BLaER1 (cell line): Measurements from ENCODE around the gene MN1.

Source experiments
- H3K27ac ChIP-seq: shearing (Covaris generic); formaldehyde crosslinking; 2 replicates; pipeline ENCODE4 v1.8.1; 2022
- H3K27me3 ChIP-seq: shearing (Covaris generic); formaldehyde crosslinking; 2 replicates; pipeline ENCODE4 v1.8.1; 2022
- H3K36me3 ChIP-seq: shearing (Covaris generic); formaldehyde crosslinking; 2 replicates; pipeline ENCODE4 v1.8.1; 2022
- H3K4me1 ChIP-seq: shearing (Covaris generic); formaldehyde crosslinking; 2 replicates; pipeline ENCODE4 v1.8.1; 2022
- H3K4me2 ChIP-seq: shearing (Covaris generic); formaldehyde crosslinking; 2 replicates; pipeline ENCODE4 v1.8.1; 2022
- H3K4me3 ChIP-seq: shearing (Covaris generic); formaldehyde crosslinking; 2 replicates; pipeline ENCODE4 v1.8.1; 2022
- H3K9ac ChIP-seq: shearing (Covaris generic); formaldehyde crosslinking; 2 replicates; pipeline ENCODE4 v1.8.1; 2022
- H3K9me3 ChIP-seq: shearing (Covaris generic); formaldehyde crosslinking; 2 replicates; pipeline ENCODE4 v1.8.1; 2022
- H4K20me1 ChIP-seq: shearing (Covaris generic); formaldehyde crosslinking; 2 replicates; pipeline ENCODE4 v1.8.1; 2022
- Cebpa-rat ChIP-seq: shearing (Covaris generic); IDR thresholded peaks from 2 replicates; pipeline ENCODE4 v1.8.1; 2022

MN1 gene

GRCh38 chr22:27714068-27714467 is 87.5 kb downstream of the MN1 start:
- TF ChIP-seq Cebpa-rat, result no peak
- no peaks in the 10 kb centered on the region for H3K27me3 ChIP-seq
- no peaks in the 10 kb centered on the region for H3K36me3 ChIP-seq
- H3K4me2 ChIP-seq, result peak overlapping the region; percentile 8; the same call in 1 of the 2 replicates
- no peak overlapping the region for H3K27ac ChIP-seq
- H3K4me3 ChIP-seq, result no peak overlapping the region
- no peaks in the 10 kb centered on the region for H4K20me1 ChIP-seq
- no peak overlapping the region for H3K9ac ChIP-seq
- H3K9me3 ChIP-seq, result no peaks in the 10 kb centered on the region
- H3K4me1 ChIP-seq, result peaks cover 66% of the 10 kb centered on the region

- TF ChIP-seq Cebpa-rat, result no peak
- no peak overlapping the region for H3K27ac ChIP-seq
- H3K9ac ChIP-seq, result no peak overlapping the region
- no peak overlapping the region for H3K4me2 ChIP-seq
- no peaks in the 10 kb centered on the region for H3K36me3 ChIP-seq
- no peaks in the 10 kb centered on the region for H4K20me1 ChIP-seq
- no peaks in the 10 kb centered on the region for H3K9me3 ChIP-seq
- H3K4me1 ChIP-seq, result peaks cover 60% of the 10 kb centered on the region
- no peak overlapping the region for H3K4me3 ChIP-seq
- no peaks in the 10 kb centered on the region for H3K27me3 ChIP-seq
Measured at GRCh38 chr22:27713461-27713860, 88.1 kb downstream of the MN1 start.

GRCh38 chr22:27711756-27712155 is 89.8 kb downstream of the MN1 start:
- Histone ChIP-seq H3K4me3 (no peak overlapping the region), H3K9me3 (no peaks in the 10 kb centered on the region), H3K4me2 (no peak overlapping the region), H3K9ac (no peak overlapping the region), H3K4me1 (peaks cover 43% of the 10 kb centered on the region), H4K20me1 (no peaks in the 10 kb centered on the region), H3K27me3 (no peaks in the 10 kb centered on the region), H3K27ac (no peak overlapping the region), H3K36me3 (no peaks in the 10 kb centered on the region)
- TF ChIP-seq Cebpa-rat, result no peak

GRCh38 chr22:27711012-27711411 is 90.5 kb downstream of the MN1 start:
- no peak overlapping the region for H3K9ac ChIP-seq
- H3K27me3 ChIP-seq, result no peaks in the 10 kb centered on the region
- H3K4me1 ChIP-seq, result peaks cover 49% of the 10 kb centered on the region
- H3K4me3 ChIP-seq, result no peak overlapping the region
- H3K9me3 ChIP-seq, result peaks cover 6% of the 10 kb centered on the region
- H4K20me1 ChIP-seq, result no peaks in the 10 kb centered on the region
- H3K4me2 ChIP-seq, result peak overlapping the region; percentile 70
- peak overlapping the region; percentile 12; the same call in 1 of the 2 replicates for H3K27ac ChIP-seq
- no peaks in the 10 kb centered on the region for H3K36me3 ChIP-seq
- TF ChIP-seq Cebpa-rat, result no peak

- H3K27ac ChIP-seq, result peak overlapping the region; percentile 12
- H3K9me3 ChIP-seq, result peaks cover 9% of the 10 kb centered on the region
- H3K36me3 ChIP-seq, result no peaks in the 10 kb centered on the region
- H3K9ac ChIP-seq, result no peak overlapping the region
- no peak for TF ChIP-seq Cebpa-rat
- no peak overlapping the region for H3K4me3 ChIP-seq
- H3K27me3 ChIP-seq, result no peaks in the 10 kb centered on the region
- peaks cover 51% of the 10 kb centered on the region for H3K4me1 ChIP-seq
- H3K4me2 ChIP-seq, result peak overlapping the region; percentile 70
- H4K20me1 ChIP-seq, result no peaks in the 10 kb centered on the region
Measured at GRCh38 chr22:27709919-27710675, 91.5 kb downstream of the MN1 start.

GRCh38 chr22:27706489-27706888 is 95.1 kb downstream of the MN1 start:
- Histone ChIP-seq H3K27ac (no peak overlapping the region), H4K20me1 (no peaks in the 10 kb centered on the region), H3K4me1 (peaks cover 37% of the 10 kb centered on the region), H3K4me2 (peak overlapping the region; percentile 33; the same call in 1 of the 2 replicates), H3K4me3 (no peak overlapping the region), H3K9me3 (peaks cover 20% of the 10 kb centered on the region), H3K27me3 (no peaks in the 10 kb centered on the region), H3K9ac (no peak overlapping the region), H3K36me3 (no peaks in the 10 kb centered on the region)
- no peak for TF ChIP-seq Cebpa-rat

- H3K27me3 ChIP-seq, result no peaks in the 10 kb centered on the region
- no peak overlapping the region for H3K9ac ChIP-seq
- no peaks in the 10 kb centered on the region for H4K20me1 ChIP-seq
- TF ChIP-seq Cebpa-rat, result no peak
- peak overlapping the region; percentile 33 for H3K4me2 ChIP-seq
- no peak overlapping the region for H3K27ac ChIP-seq
- peaks cover 28% of the 10 kb centered on the region for H3K4me1 ChIP-seq
- no peaks in the 10 kb centered on the region for H3K36me3 ChIP-seq
- no peak overlapping the region for H3K4me3 ChIP-seq
- H3K9me3 ChIP-seq, result peaks cover 21% of the 10 kb centered on the region
Measured at GRCh38 chr22:27705408-27706080, 96.0 kb downstream of the MN1 start.

- Histone ChIP-seq H3K9ac (no peak overlapping the region), H3K4me3 (no peak overlapping the region), H3K36me3 (no peaks in the 10 kb centered on the region), H3K27ac (no peak overlapping the region), H3K4me2 (no peak overlapping the region), H3K4me1 (peaks cover 27% of the 10 kb centered on the region), H4K20me1 (no peaks in the 10 kb centered on the region), H3K9me3 (peaks cover 21% of the 10 kb centered on the region), H3K27me3 (no peaks in the 10 kb centered on the region)
- TF ChIP-seq Cebpa-rat, result no peak
Measured at GRCh38 chr22:27704581-27704980, 97.0 kb downstream of the MN1 start.

GRCh38 chr22:27699383-27700019 is 102.1 kb downstream of the MN1 start:
- Histone ChIP-seq H3K4me1 (peaks cover 20% of the 10 kb centered on the region), H3K4me2 (peak overlapping the region; percentile 57), H3K4me3 (no peak overlapping the region), H3K9ac (peak overlapping the region; percentile 20; the same call in 1 of the 2 replicates), H3K36me3 (no peaks in the 10 kb centered on the region), H3K27ac (peak overlapping the region; percentile 44; the same call in 1 of the 2 replicates), H3K27me3 (no peaks in the 10 kb centered on the region), H4K20me1 (no peaks in the 10 kb centered on the region), H3K9me3 (peaks cover 36% of the 10 kb centered on the region)
- TF ChIP-seq Cebpa-rat, result no peak

GRCh38 chr22:27698813-27699212 is 102.7 kb downstream of the MN1 start:
- TF ChIP-seq Cebpa-rat, result no peak
- H4K20me1 ChIP-seq, result no peaks in the 10 kb centered on the region
- peaks cover 20% of the 10 kb centered on the region for H3K4me1 ChIP-seq
- peaks cover 36% of the 10 kb centered on the region for H3K9me3 ChIP-seq
- H3K4me3 ChIP-seq, result no peak overlapping the region
- no peak overlapping the region; the same call in 1 of the 2 replicates for H3K27ac ChIP-seq
- peak overlapping the region; percentile 57 for H3K4me2 ChIP-seq
- no peaks in the 10 kb centered on the region for H3K36me3 ChIP-seq
- no peak overlapping the region for H3K9ac ChIP-seq
- H3K27me3 ChIP-seq, result no peaks in the 10 kb centered on the region
